ENCODE data around the gene C16orf74.

DNA sequence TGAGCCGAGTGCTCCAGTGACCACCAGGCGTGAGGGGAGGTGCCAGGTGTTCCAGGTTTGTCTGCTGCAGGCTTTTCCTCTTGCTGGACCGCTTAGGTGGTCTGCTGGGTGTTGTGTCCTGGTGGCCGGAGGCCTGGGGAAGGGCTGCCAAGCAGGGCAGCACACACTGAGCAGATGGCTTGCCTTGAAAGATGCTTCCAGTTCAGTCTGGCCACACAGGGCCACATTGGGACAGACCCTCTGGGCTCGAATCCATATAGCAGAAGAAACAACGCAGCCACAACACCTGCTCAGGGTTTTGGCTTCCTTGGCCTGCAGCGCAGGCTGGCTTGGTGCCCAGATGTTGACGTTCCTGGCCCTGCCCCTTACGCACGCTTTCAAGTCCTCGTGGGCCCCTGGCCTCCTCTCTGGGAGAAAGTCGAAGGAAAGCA lies 87.0 kb downstream of the C16orf74 start:
- TF ChIP-seq U2AF1 (optimal IDR thresholded peaks at IDR 0.05; ENCODE audit: low read depth, low read length) (no peak), EP300 (IDR thresholded peaks at IDR 0.05; ENCODE audit: low read depth in 2 of 2, low read length in 2 of 2) (no peak), EP300 (CRISPR knock-in tag; IDR thresholded peaks at IDR 0.05; ENCODE audit: borderline replicate concordance) (no peak), CEBPG (CRISPR knock-in tag; IDR thresholded peaks at IDR 0.05) (no peak), ZZZ3 (CRISPR knock-in tag; IDR thresholded peaks at IDR 0.05; ENCODE audit: borderline replicate concordance) (no peak), ARHGAP35 (CRISPR knock-in tag; IDR thresholded peaks at IDR 0.05; ENCODE audit: borderline replicate concordance) (no peak), FOXK2 (IDR thresholded peaks at IDR 0.05) (no peak), NFE2L2 (IDR thresholded peaks at IDR 0.05; ENCODE audit: low read length) (no peak), RFX5 (IDR thresholded peaks at IDR 0.05; ENCODE audit: low read depth, low read length) (no peak)
- TF ChIP-seq, protein P1, sequence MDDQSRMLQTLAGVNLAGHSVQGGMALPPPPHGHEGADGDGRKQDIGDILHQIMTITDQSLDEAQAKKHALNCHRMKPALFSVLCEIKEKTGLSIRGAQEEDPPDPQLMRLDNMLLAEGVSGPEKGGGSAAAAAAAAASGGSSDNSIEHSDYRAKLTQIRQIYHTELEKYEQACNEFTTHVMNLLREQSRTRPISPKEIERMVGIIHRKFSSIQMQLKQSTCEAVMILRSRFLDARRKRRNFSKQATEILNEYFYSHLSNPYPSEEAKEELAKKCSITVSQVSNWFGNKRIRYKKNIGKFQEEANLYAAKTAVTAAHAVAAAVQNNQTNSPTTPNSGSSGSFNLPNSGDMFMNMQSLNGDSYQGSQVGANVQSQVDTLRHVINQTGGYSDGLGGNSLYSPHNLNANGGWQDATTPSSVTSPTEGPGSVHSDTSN (CRISPR knock-in tag; IDR thresholded peaks at IDR 0.05; ENCODE audit: borderline replicate concordance) = no peak
- TF ChIP-seq, protein P2, sequence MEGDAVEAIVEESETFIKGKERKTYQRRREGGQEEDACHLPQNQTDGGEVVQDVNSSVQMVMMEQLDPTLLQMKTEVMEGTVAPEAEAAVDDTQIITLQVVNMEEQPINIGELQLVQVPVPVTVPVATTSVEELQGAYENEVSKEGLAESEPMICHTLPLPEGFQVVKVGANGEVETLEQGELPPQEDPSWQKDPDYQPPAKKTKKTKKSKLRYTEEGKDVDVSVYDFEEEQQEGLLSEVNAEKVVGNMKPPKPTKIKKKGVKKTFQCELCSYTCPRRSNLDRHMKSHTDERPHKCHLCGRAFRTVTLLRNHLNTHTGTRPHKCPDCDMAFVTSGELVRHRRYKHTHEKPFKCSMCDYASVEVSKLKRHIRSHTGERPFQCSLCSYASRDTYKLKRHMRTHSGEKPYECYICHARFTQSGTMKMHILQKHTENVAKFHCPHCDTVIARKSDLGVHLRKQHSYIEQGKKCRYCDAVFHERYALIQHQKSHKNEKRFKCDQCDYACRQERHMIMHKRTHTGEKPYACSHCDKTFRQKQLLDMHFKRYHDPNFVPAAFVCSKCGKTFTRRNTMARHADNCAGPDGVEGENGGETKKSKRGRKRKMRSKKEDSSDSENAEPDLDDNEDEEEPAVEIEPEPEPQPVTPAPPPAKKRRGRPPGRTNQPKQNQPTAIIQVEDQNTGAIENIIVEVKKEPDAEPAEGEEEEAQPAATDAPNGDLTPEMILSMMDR (CRISPR knock-in tag; IDR thresholded peaks at IDR 0.05) = no peak
- TF ChIP-seq, protein P3, sequence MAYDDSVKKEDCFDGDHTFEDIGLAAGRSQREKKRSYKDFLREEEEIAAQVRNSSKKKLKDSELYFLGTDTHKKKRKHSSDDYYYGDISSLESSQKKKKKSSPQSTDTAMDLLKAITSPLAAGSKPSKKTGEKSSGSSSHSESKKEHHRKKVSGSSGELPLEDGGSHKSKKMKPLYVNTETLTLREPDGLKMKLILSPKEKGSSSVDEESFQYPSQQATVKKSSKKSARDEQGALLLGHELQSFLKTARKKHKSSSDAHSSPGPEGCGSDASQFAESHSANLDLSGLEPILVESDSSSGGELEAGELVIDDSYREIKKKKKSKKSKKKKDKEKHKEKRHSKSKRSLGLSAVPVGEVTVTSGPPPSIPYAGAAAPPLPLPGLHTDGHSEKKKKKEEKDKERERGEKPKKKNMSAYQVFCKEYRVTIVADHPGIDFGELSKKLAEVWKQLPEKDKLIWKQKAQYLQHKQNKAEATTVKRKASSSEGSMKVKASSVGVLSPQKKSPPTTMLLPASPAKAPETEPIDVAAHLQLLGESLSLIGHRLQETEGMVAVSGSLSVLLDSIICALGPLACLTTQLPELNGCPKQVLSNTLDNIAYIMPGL (CRISPR knock-in tag; IDR thresholded peaks at IDR 0.05; ENCODE audit: borderline replicate concordance in 1 of 2, low read depth in 1 of 2) = no peak
